ENCODE data around the gene DICER1. TPM values are rescaled to one million over a fixed set of nuclear protein-coding genes. Genes with fewer than 3 reads are reported as not detected.

The DICER1 gene
- total and polyA plus RNA-seq, 2 experiments from 2014 or later, result 20.0 to 111 TPM

DNA sequence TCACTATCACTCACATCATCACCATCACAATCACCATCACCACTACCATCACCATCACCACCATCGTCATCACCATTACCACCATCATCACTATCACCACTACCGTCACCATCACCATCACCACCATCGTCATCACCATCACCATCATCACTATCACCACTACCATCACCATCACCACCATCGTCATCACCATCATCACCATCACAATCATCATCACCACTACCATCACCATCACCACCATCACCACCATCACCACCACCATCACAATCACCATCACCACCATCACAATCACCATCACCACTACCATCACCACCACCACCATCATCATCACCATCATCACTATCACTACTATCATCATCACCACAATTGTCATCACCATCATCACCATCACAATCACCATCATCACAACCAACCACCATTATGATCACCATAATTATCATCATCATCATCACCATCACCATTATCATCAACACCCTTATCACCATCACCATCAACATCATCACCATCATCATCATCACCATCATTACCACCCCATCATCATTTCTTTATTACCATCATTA is 90.8 kb downstream of the DICER1 start:
- no peaks in the 10 kb centered on the region for H3K79me2 ChIP-seq
- DNase-seq (ENCODE audit: low spot score), result no peak
- H3K9me3 ChIP-seq (ENCODE audit: low read depth), result no peaks in the 10 kb centered on the region
- no peak overlapping the region for H3K27ac ChIP-seq
- H3K9me2 ChIP-seq (replicated peaks; ENCODE audit: insufficient read depth), result no peaks in the 10 kb centered on the region
- no peaks in the 10 kb centered on the region for H3K4me1 ChIP-seq (ENCODE audit: insufficient read depth)
- no peak overlapping the region for H2AFZ ChIP-seq
- H3K4me3 ChIP-seq, result no peak overlapping the region
- H4K20me1 ChIP-seq (ENCODE audit: insufficient read depth, poor library complexity, severe bottlenecking), result no peaks in the 10 kb centered on the region
- no peaks in the 10 kb centered on the region for H3K27me3 ChIP-seq
- no peaks in the 10 kb centered on the region for H3K36me3 ChIP-seq (replicated peaks; ENCODE audit: insufficient read depth, low read depth)
- TF ChIP-seq EZH2 (IDR thresholded peaks at IDR 0.05; ENCODE audit: borderline replicate concordance), result no peak
- TF ChIP-seq, protein P1, sequence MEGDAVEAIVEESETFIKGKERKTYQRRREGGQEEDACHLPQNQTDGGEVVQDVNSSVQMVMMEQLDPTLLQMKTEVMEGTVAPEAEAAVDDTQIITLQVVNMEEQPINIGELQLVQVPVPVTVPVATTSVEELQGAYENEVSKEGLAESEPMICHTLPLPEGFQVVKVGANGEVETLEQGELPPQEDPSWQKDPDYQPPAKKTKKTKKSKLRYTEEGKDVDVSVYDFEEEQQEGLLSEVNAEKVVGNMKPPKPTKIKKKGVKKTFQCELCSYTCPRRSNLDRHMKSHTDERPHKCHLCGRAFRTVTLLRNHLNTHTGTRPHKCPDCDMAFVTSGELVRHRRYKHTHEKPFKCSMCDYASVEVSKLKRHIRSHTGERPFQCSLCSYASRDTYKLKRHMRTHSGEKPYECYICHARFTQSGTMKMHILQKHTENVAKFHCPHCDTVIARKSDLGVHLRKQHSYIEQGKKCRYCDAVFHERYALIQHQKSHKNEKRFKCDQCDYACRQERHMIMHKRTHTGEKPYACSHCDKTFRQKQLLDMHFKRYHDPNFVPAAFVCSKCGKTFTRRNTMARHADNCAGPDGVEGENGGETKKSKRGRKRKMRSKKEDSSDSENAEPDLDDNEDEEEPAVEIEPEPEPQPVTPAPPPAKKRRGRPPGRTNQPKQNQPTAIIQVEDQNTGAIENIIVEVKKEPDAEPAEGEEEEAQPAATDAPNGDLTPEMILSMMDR (IDR thresholded peaks at IDR 0.05; ENCODE audit: poor library complexity), result no peak
- no peak for TF ChIP-seq EZH2phosphoT487 (IDR thresholded peaks at IDR 0.05; ENCODE audit: low read depth, severe bottlenecking, unreplicated experiment)
- no peak overlapping the region for H3K4me2 ChIP-seq
- WGBS (ENCODE audit: low lambda C conversion rate, missing lambda C conversion rate), result 93% methylated on average over 4 of the region's 4 CpGs

DNA sequence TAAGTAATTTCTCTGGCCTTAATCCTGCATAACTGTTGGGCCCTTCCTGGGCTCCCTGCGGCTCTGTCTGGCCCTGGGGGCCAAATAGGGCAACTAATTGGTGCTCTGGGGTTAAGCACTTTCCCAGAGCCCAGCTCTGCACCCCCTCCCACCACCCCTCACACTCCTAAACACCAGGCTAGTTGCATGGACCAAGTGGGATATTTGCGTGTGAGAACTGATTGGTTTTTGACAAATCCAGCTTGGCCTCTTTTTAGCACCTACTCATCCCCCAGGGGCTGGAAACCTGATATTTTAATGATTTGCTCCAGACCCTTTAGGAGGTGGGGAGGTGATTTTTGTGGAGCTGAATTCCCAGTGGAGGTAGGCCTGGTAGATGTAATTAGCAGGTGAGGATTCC is 91.9 kb downstream of the DICER1 start:
- TF ChIP-seq, protein P1 (IDR thresholded peaks at IDR 0.05; ENCODE audit: poor library complexity), result no peak
- TF ChIP-seq EZH2phosphoT487 (IDR thresholded peaks at IDR 0.05; ENCODE audit: low read depth, severe bottlenecking, unreplicated experiment) (no peak), EZH2 (IDR thresholded peaks at IDR 0.05; ENCODE audit: borderline replicate concordance) (no peak)
- Histone ChIP-seq H4K20me1 (ENCODE audit: insufficient read depth, poor library complexity, severe bottlenecking) (no peaks in the 10 kb centered on the region), H3K4me3 (no peak overlapping the region), H3K4me2 (no peak overlapping the region), H3K9me3 (ENCODE audit: low read depth) (no peaks in the 10 kb centered on the region), H3K27ac (no peak overlapping the region), H2AFZ (no peak overlapping the region), H3K9me2 (replicated peaks; ENCODE audit: insufficient read depth) (no peaks in the 10 kb centered on the region), H3K27me3 (no peaks in the 10 kb centered on the region), H3K36me3 (replicated peaks; ENCODE audit: insufficient read depth, low read depth) (no peaks in the 10 kb centered on the region), H3K4me1 (ENCODE audit: insufficient read depth) (no peaks in the 10 kb centered on the region), H3K79me2 (no peaks in the 10 kb centered on the region)
- 41% methylated on average over 2 of the region's 2 CpGs for WGBS (ENCODE audit: low lambda C conversion rate, missing lambda C conversion rate)
- DNase-seq (ENCODE audit: low spot score), result no peak

DNA sequence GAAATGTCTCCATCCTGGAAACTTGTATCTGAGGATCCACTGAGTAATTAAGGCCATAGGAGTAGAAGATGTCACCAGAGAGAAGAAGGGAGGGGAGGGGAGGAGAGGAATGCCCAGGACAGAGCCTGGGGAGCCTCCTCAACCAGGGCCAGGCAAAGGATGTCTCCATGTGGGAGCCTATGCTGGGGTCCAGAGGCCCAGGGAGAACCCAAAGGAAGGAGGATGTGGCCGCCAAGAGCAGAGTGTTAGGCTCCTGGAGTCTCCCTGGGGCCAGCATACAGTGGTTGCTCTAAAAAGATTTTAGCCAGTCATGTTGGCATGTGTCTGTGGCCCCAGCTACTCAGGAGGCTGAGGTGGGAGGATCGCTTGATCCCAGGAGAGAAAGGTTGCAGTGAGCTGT is 92.6 kb downstream of the DICER1 start:
- H3K79me2 ChIP-seq, result no peaks in the 10 kb centered on the region
- TF ChIP-seq, protein P1 (IDR thresholded peaks at IDR 0.05; ENCODE audit: poor library complexity), result no peak
- no peak for TF ChIP-seq EZH2phosphoT487 (IDR thresholded peaks at IDR 0.05; ENCODE audit: low read depth, severe bottlenecking, unreplicated experiment)
- no peak for TF ChIP-seq EZH2 (IDR thresholded peaks at IDR 0.05; ENCODE audit: borderline replicate concordance)
- no peak overlapping the region for H3K27ac ChIP-seq
- no peak overlapping the region for H3K4me2 ChIP-seq
- no peaks in the 10 kb centered on the region for H3K27me3 ChIP-seq
- H3K4me1 ChIP-seq (ENCODE audit: insufficient read depth), result no peaks in the 10 kb centered on the region
- no peak overlapping the region for H2AFZ ChIP-seq
- H3K9me3 ChIP-seq (ENCODE audit: low read depth), result no peaks in the 10 kb centered on the region
- H4K20me1 ChIP-seq (ENCODE audit: insufficient read depth, poor library complexity, severe bottlenecking), result no peaks in the 10 kb centered on the region
- H3K36me3 ChIP-seq (replicated peaks; ENCODE audit: insufficient read depth, low read depth), result no peaks in the 10 kb centered on the region
- H3K4me3 ChIP-seq, result no peak overlapping the region
- H3K9me2 ChIP-seq (replicated peaks; ENCODE audit: insufficient read depth), result no peaks in the 10 kb centered on the region
- DNase-seq (ENCODE audit: low spot score), result no peak
- WGBS (ENCODE audit: low lambda C conversion rate, missing lambda C conversion rate), result 95% methylated on average over 2 of the region's 2 CpGs

Measured in hepatocyte (in vitro differentiated cells).